Naive thymus-derived CD8-positive, alpha-beta T cell (primary cell): ENCODE results near the gene FARP1. TPM values are rescaled to one million over a fixed set of nuclear protein-coding genes. Genes with fewer than 3 reads are reported as not detected.

Experiments used
- ATAC-seq, 2 donors: fragments of 150-1000 bp; cut with Tn5 transposase in 1 of 2; sonication (Bioruptor Pico), chemical (Tn5 transposase) in 1 of 2; 1 replicate in 1 of 2; 2 replicates in 1 of 2; pipeline ENCODE4 v1.10.0; 2021; ENCODE audit warnings: mild to moderate bottlenecking in 2 of 2, moderate library complexity in 2 of 2
- POLR2A ChIA-PET: fragments of 350-600 bp; sonication (Branson Sonifier 250); formaldehyde crosslinking; loops from one replicate; lab custom pipeline; 2021; ENCODE audit warnings: antibody characterized with exemption; lab: Charles Lee
- DNase-seq, 10 donors: peaks; one replicate each; pipeline versions ENCODE4 v3.0.0 to v3.0.0-alpha.2; 2020 to 2022
- H3K27ac Mint-ChIP-seq, 10 donors: one replicate each; pipeline ENCODE4 v1.8.0; 2020 to 2022; ENCODE audit warnings: mild to moderate bottlenecking in 10 of 10, mixed read lengths in 10 of 10, moderate library complexity in 4 of 10, inconsistent platforms in 1 of 10
- H3K27me3 Mint-ChIP-seq, 5 donors: one replicate each; pipeline ENCODE4 v1.8.0; 2021 to 2022; ENCODE audit warnings: mixed read lengths in 5 of 5
- H3K36me3 Mint-ChIP-seq, 3 donors: one replicate each; pipeline ENCODE4 v1.8.0; 2020 to 2022; ENCODE audit warnings: mixed read lengths in 3 of 3, mild to moderate bottlenecking in 2 of 3, inconsistent platforms in 1 of 3
- H3K4me1 Mint-ChIP-seq, 4 donors: one replicate each; pipeline ENCODE4 v1.8.0; 2021 to 2022; ENCODE audit warnings: mixed read lengths in 4 of 4
- H3K4me3 Mint-ChIP-seq, 10 donors: one replicate each; pipeline ENCODE4 v1.8.0; 2020 to 2022; ENCODE audit warnings: mild to moderate bottlenecking in 10 of 10, mixed read lengths in 10 of 10, moderate library complexity in 6 of 10, inconsistent platforms in 1 of 10
- H3K9me3 Mint-ChIP-seq, 9 donors: one replicate each; pipeline ENCODE4 v1.8.0; 2020 to 2022; ENCODE audit warnings: mixed read lengths in 9 of 9, mild to moderate bottlenecking in 3 of 9, inconsistent platforms in 1 of 9, moderate library complexity in 1 of 9
- polyA plus RNA-seq, 3 donors: library from polyadenylated mRNA; unstranded; fragments of 300-500 nt; fragmentation: Illumina TruSeq; gene quantifications; one replicate each; pipeline ENCODE4 v1.2.3, GENCODE V29; 2021
- total RNA-seq, 8 experiments: library from RNA in 2 of 8; stranded (reverse) in 2 of 8; gene quantifications; one replicate each; pipeline ENCODE4 v1.2.3 and lab custom pipeline; 2021 to 2026

Gene FARP1
- total and polyA plus RNA-seq, 5 experiments from 2014 or later, result 0.03 to 0.55 (median 0.22) TPM

DNA sequence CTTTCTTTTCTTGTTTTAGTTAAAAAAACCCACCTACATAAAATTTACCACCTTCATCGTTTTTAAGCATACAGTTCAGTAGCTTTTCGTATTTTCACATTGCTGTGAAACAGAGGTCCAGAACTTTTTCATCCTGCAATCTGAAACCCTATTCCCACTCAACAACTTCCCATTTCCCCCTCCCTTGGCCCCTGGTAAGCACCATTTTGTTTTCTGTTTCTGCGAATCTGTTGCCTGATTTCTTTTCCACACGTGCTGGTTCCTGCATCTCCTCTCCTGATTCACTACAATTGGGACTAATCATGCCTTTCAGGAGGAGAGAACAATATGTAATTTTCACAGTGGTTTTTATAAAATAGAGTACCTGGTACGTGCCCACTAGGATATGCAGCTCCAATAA, 183.4 kb downstream of the FARP1 start:
- no peak for ATAC-seq
- Mint-ChIP-seq H3K4me3 (no peak overlapping the region), H3K27me3 (peaks cover 0 to 12% (median 6%) of the 10 kb centered on the region in 5 donors), H3K27ac (no peak overlapping the region), H3K9me3 (no peaks in the 10 kb centered on the region), H3K36me3 (no peaks in the 10 kb centered on the region), H3K4me1 (no peaks in the 10 kb centered on the region)
- DNase-seq, result no peak
- POLR2A ChIA-PET, result no interaction called here

DNA sequence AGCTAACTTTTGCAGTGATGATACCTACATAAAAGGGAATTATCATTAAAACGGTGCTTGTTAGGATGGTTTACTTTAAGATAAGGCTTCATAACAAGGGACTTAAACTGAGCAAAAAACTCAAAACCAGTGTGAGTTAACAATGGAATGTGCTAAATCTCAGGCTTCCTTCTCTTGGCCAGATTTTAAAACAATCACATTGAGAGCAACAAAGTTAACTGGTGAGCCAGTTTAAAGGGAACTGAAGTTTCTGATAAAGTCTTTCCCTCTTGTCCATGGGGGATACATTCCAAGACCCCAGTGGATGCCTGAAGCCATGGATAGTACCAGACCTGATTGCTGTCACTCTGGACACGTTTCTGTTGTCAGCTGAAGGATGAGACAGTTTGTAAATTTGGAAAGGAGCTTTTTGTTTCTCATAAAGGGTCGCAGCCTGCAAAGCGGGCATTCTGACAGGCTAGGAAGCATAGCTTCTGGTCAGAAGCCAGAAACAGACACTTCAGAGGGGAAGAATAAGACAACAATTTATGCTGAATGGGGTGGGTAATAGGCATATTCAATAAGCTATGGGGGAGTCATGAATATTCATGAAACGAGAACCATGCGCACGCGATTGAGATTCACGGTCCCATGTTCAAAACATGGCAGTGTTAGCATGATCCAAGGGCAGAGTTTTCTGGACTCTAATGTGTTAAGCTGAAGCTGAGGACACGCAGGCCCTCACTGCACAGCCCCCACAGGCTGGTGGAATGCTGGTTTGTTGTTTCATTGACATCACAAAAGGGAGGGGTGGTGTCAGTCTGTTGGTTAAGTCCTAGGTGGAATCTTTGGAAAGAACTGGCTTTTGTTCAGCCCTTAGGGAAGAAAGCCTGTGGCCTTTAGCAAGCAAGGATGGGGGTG, 184.7 kb downstream of the FARP1 start:
- no peak overlapping the region for H3K4me3 Mint-ChIP-seq
- no peaks in the 10 kb centered on the region for H3K9me3 Mint-ChIP-seq
- no peak for DNase-seq
- no peak overlapping the region for H3K27ac Mint-ChIP-seq
- no peaks in the 10 kb centered on the region for H3K36me3 Mint-ChIP-seq
- H3K27me3 Mint-ChIP-seq, result peaks cover 3 to 25% (median 10%) of the 10 kb centered on the region in 5 donors
- POLR2A ChIA-PET, result no interaction called here
- no peak for ATAC-seq
- H3K4me1 Mint-ChIP-seq, result no peaks in the 10 kb centered on the region

DNA sequence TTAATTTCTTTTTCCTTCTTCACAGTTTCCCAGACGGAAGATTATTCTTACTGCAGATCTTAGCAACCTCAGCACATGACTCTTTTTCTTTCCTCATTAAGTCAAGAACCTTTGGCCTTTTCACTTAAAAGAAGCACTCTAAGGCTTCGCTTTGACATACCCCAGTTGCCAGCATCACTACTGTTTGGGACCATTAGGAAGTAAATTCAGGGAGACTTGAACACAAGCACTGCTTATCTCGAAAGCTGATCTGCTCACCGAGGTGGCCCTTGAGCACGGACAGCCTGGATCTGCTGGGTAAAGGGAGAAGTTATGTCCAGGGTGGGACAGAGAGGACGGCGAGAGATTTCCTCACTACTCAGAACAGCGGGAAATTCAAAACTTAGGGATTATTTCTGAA, 185.6 kb downstream of the FARP1 start:
- POLR2A ChIA-PET, result no interaction called here
- H3K36me3 Mint-ChIP-seq, result no peaks in the 10 kb centered on the region
- H3K27me3 Mint-ChIP-seq, result peaks cover 6 to 29% (median 10%) of the 10 kb centered on the region in 5 donors
- no peak overlapping the region for H3K4me3 Mint-ChIP-seq
- DNase-seq, result no peak
- no peak overlapping the region for H3K27ac Mint-ChIP-seq
- no peak for ATAC-seq
- no peaks in the 10 kb centered on the region for H3K9me3 Mint-ChIP-seq
- H3K4me1 Mint-ChIP-seq, result no peaks in the 10 kb centered on the region

- H3K9me3 Mint-ChIP-seq, result peaks cover 0 to 18% (median 3%) of the 10 kb centered on the region in 9 donors
- H3K36me3 Mint-ChIP-seq, result peaks cover 0 to 11% (median 0%) of the 10 kb centered on the region in 3 donors
- no peak for ATAC-seq
- POLR2A ChIA-PET, result no interaction called here
- DNase-seq, result no peak
- peaks cover 7 to 47% (median 14%) of the 10 kb centered on the region in 5 donors for H3K27me3 Mint-ChIP-seq
- no peak overlapping the region for H3K4me3 Mint-ChIP-seq
- H3K4me1 Mint-ChIP-seq, result no peaks in the 10 kb centered on the region
- H3K27ac Mint-ChIP-seq, result no peak overlapping the region
Observed at GRCh38 chr13:98332222-98332621, 189.3 kb downstream of the FARP1 start.

- Mint-ChIP-seq H3K36me3 (peaks cover 0 to 11% (median 0%) of the 10 kb centered on the region in 3 donors), H3K4me1 (no peaks in the 10 kb centered on the region), H3K4me3 (no peak overlapping the region), H3K27me3 (peaks cover 7 to 47% (median 14%) of the 10 kb centered on the region in 5 donors), H3K27ac (no peak overlapping the region), H3K9me3 (peaks cover 0 to 18% (median 3%) of the 10 kb centered on the region in 9 donors)
- ATAC-seq, result no peak
- POLR2A ChIA-PET, result no interaction called here
- DNase-seq, result no peak
Observed at GRCh38 chr13:98332691-98333090, 189.8 kb downstream of the FARP1 start.

DNA sequence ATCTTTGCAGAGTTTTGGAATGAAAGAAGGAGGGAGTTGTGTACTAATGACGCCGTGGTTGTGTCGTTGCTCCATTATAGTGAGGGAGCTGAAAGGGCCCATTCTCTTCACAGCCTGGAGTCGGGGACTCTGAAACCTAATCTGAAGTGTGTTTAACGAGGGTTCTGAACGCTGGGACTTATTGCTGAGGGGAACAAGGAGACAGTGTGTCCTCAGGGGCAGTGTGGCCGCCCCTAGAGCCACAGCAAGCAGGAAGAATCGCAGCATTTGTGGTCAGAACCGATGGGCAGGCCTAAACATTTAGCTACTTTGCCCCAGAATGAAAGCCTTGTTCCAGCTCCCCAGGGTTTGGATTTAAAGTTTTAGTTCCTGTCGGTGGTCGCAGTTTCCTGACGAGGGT, 190.6 kb downstream of the FARP1 start:
- no peak for ATAC-seq
- Mint-ChIP-seq H3K9me3 (peaks cover 0 to 18% (median 3%) of the 10 kb centered on the region in 9 donors), H3K27ac (no peak overlapping the region), H3K36me3 (peaks cover 0 to 11% (median 0%) of the 10 kb centered on the region in 3 donors), H3K27me3 (peaks cover 9 to 54% (median 20%) of the 10 kb centered on the region in 5 donors), H3K4me3 (no peak overlapping the region), H3K4me1 (no peaks in the 10 kb centered on the region)
- POLR2A ChIA-PET, result no interaction called here
- no peak for DNase-seq

DNA sequence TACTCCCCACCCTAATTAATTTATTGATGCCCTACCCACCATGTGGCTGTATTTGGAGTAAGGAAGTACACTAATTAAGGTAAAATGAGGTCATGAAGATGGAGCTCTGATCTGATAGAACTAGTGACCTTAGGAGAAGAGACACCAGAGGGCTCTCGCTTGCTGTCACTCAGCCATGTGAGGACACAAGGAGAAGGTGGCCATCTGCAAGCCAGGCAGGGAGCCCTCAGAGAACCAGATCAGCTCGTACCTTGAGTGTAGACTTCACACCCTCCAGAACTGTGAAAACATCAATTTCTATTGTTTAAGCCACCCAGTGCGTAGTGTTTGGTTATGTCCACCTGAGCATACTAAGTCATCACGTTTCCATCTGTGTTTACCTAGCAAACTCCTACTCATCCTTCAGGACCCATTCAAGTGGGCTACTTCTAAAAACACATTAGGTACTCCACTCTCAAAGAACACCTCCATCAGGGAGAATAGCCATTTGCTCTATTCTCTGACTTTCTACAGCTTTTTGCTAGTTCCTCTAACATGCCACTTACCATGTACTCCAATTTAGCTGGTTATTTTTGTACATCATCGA, 191.8 kb downstream of the FARP1 start:
- POLR2A ChIA-PET, result no interaction called here
- Mint-ChIP-seq H3K4me3 (no peak overlapping the region), H3K27ac (no peak overlapping the region), H3K36me3 (peaks cover 0 to 11% (median 0%) of the 10 kb centered on the region in 3 donors), H3K9me3 (peaks cover 0 to 18% (median 3%) of the 10 kb centered on the region in 9 donors), H3K27me3 (peaks cover 10 to 59% (median 23%) of the 10 kb centered on the region in 5 donors), H3K4me1 (no peaks in the 10 kb centered on the region)
- DNase-seq (no peak), ATAC-seq (no peak)

DNA sequence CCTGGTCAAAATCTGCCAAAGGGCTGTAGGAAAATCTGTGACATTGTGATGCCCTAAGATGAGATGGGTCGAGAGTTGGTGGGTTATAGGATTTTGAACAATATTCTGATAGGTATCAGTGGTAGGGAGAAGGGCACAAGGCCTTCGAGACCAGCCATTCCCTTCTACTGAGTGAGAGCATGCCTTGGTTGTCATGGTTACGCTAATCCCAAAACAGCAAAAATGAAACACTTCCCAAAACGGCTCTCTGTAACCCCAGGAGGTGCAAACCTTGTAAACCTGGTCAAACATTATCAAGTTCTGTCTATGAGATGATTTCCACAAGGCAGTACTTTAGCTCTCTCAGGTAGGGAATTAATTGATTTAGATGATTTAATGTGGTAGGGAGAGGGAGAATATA, 192.8 kb downstream of the FARP1 start:
- no peak overlapping the region for H3K27ac Mint-ChIP-seq
- peaks cover 10 to 60% (median 24%) of the 10 kb centered on the region in 5 donors for H3K27me3 Mint-ChIP-seq
- H3K4me1 Mint-ChIP-seq, result no peaks in the 10 kb centered on the region
- DNase-seq, result no peak
- peaks cover 0 to 11% (median 0%) of the 10 kb centered on the region in 3 donors for H3K36me3 Mint-ChIP-seq
- ATAC-seq, result no peak
- H3K9me3 Mint-ChIP-seq, result peaks cover 0 to 18% (median 3%) of the 10 kb centered on the region in 9 donors
- POLR2A ChIA-PET, result no interaction called here
- H3K4me3 Mint-ChIP-seq, result no peak overlapping the region

GRCh38 chr13:98338310-98338709, 195.4 kb downstream of the FARP1 start:
- Mint-ChIP-seq H3K9me3 (peaks cover 0 to 18% (median 3%) of the 10 kb centered on the region in 9 donors), H3K27me3 (peaks cover 8 to 55% (median 26%) of the 10 kb centered on the region in 5 donors), H3K36me3 (peaks cover 0 to 11% (median 0%) of the 10 kb centered on the region in 3 donors), H3K4me3 (no peak overlapping the region), H3K4me1 (no peaks in the 10 kb centered on the region), H3K27ac (no peak overlapping the region)
- DNase-seq, result no peak
- no peak for ATAC-seq
- POLR2A ChIA-PET, result no interaction called here

- Mint-ChIP-seq H3K27ac (no peak overlapping the region), H3K27me3 (peaks cover 8 to 48% (median 20%) of the 10 kb centered on the region in 5 donors), H3K4me3 (no peak overlapping the region), H3K9me3 (peaks cover 0 to 12% (median 3%) of the 10 kb centered on the region in 9 donors), H3K36me3 (peaks cover 0 to 9% (median 0%) of the 10 kb centered on the region in 3 donors), H3K4me1 (no peaks in the 10 kb centered on the region)
- no peak for ATAC-seq
- POLR2A ChIA-PET, result no interaction called here
- DNase-seq, result no peak
Observed at GRCh38 chr13:98339684-98340425, 197.0 kb downstream of the FARP1 start.

- POLR2A ChIA-PET, result no interaction called here
- no peak overlapping the region for H3K4me3 Mint-ChIP-seq
- H3K9me3 Mint-ChIP-seq, result no peaks in the 10 kb centered on the region
- ATAC-seq (no peak), DNase-seq (no peak)
- H3K4me1 Mint-ChIP-seq, result no peaks in the 10 kb centered on the region
- peaks cover 8 to 40% (median 15%) of the 10 kb centered on the region in 5 donors for H3K27me3 Mint-ChIP-seq
- no peaks in the 10 kb centered on the region for H3K36me3 Mint-ChIP-seq
- no peak overlapping the region for H3K27ac Mint-ChIP-seq
Observed at GRCh38 chr13:98342953-98343352, 200.1 kb downstream of the FARP1 start.

DNA sequence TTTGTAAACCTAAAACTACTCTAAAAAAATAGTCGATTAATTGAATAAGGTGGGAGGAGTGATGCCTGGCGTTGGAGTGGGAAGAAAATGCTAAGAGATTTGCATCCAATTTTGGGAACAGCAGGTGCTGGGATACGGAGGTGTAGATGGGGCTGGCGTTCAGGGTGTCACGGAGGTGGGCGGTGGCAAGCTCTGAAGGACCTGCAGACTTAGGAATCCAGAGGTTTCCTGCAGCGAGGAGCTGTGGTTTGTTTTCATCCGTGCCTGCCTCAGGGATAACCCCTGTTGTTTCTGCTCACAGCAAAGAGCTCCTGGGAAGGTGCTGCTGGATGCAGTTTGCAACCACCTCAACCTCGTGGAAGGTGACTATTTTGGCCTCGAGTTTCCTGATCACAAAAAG, 200.6 kb downstream of the FARP1 start:
- H3K9me3 Mint-ChIP-seq, result no peaks in the 10 kb centered on the region
- no peaks in the 10 kb centered on the region for H3K36me3 Mint-ChIP-seq
- H3K27ac Mint-ChIP-seq, result no peak overlapping the region
- POLR2A ChIA-PET, result no interaction called here
- no peaks in the 10 kb centered on the region for H3K4me1 Mint-ChIP-seq
- no peak overlapping the region for H3K4me3 Mint-ChIP-seq
- no peak for DNase-seq
- ATAC-seq, result no peak
- H3K27me3 Mint-ChIP-seq, result peaks cover 5 to 35% (median 14%) of the 10 kb centered on the region in 5 donors
